Measurements from ENCODE around the gene CAPN7.

The CAPN7 gene

DNA sequence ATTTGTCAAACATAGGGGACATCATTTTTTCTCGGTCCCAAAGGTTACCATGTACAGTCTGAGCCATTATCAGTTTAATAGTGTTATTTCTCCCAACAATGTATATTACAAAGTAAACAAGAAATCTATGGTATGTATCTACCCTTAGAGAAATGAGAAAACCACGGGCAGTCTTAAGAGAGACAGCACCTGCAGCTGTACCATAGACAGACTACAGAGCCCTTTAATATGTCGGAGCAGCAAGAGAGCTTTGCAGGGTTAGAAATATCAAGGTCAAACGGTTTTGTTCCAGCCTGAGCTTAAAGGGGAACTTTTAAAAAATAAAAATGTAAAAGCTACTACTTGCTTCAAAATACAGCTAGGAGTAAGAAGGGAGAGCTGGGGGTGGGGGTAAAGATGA is 73.2 kb downstream of the CAPN7 start:
- no peak for DNase-seq

DNA sequence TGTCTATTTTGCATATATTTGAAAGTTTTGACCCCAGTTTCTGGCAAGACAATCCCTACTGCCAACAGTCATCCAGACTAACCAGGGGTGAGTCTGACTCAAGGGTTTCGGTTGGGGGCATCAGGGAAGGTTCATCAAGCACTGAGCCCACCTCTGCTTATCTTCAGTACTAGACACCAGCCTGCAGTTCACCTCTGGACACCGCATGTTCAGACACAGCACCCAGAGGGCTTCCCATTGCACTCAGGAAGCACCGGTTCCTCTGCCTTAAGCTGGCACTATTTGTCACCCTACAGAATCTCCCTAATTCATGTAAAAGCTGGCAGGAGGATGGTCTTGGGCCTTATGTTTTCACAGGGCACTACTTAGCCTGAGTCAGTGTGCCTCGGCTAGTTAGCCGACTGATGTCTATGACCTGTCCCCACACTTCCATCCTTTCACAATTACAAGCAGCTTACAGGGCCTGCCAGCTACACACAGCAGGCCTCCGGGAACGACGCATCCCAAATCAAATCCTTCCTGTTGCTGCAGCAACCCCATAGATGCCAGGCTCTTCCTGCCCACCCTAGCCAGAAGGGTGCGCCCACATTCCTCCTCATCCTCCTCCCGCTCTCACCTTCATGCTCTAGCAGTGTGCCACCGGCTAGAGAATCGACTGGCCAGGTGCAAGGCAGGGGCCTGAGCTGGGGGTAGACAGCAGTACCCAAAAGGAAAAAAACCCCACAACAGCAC is 73.8 kb downstream of the CAPN7 start:
- DNase-seq, result no peak

DNA sequence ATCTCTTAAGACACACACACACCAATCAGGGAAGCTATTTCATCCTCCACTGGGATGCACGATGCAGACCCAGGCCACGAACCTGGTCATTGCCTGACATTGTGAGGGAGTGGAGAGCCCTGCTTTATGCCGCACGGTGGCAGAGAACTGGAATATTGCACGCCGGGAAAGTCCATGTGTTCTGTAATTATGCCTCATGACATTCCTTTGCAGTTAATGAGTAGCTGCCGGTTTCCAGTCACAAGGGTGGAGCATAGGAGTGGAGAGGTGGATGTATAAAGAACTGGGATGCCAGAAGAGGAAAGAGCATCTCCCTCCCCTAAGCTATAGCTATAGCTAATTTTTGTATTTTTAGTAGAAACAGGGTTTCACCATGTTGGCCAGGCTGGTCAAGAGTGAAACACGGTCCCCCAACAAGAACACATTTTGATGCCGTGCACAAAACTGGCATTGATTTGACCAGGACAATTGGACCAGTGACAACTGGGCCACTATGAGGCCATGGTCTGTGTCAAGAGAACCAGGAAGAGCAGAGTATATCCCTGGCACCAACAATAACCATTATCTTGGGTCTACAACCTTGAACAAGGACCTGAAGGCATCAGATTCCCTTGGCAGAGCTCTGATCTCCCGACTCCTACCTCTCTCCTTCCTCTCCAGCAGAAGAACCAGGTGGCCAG is 74.9 kb downstream of the CAPN7 start:
- DNase-seq, result peak; percentile 16

DNA sequence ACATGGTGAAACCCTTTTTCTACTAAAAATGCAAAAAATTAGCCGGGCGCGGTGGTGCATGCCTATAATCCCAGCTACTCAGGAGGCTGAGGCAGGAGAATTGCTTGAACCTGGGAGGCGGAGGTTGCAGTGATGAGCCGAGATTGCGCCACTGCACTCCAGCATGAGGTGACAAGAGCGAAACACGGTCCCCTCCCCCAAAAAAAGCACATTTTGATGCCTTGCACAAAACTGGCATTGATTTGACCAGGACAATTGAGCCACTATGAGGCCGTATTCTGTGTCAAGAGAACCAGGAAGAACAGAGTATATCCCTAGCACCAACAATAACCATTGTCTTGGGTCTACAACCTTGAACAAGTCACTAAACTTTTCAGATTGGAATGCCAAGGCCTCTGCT is 75.8 kb downstream of the CAPN7 start:
- DNase-seq, result peak; percentile 72

DNA sequence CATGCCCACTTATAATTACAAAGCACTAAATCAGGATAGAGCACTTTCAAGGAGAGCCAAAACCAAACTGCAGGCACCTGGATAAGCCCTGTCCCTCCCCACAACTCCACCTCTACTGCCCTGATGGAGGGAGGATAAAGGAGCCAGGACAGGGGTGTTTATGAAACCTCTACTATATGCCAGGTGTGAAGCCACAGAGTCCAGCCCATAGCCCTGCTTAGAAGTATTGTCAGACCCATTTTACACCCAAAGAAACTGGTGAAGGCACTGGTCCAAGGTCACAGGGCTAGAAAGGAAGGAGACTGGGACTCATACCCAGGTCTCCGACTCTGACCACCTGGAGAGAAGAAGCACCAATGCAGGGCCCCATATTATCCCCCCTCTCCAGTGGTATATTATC is 77.7 kb downstream of the CAPN7 start:
- DNase-seq, result no peak

DNA sequence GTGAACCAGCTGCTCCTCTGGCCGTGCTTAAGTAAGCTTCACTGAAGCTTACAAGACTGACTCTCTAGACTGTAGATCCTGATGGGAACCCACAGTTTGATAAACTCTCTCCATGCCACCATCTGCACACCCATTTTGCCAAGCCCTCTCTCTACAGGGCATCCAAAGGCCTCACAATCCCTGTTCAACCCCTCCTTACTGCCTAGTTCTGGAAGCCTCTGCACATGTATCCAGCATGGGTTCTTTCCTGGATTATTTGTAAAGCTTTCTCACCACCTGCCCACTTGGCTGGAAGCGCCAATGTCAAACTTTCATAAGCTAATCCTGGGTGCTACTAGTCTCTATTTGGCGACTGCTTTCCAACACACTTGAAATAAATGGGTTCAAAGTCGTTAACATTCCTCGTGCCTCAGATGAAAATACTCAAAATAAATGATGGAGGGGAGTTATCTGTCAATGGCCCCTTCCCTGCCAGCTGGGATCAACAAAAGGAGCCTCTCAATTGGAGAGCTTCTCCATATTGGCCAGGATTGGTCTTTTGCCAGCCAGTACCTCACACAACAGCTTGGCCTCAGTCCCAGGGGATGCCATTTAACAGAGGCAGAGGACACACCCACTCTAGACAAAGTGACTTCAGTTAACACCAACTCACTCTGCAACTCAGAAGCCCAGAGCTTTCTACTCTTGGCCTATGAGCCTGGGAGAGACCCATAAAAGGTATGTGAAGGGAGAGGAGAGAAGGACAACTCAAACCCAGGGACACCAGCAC is 78.3 kb downstream of the CAPN7 start:
- DNase-seq, result no peak

DNA sequence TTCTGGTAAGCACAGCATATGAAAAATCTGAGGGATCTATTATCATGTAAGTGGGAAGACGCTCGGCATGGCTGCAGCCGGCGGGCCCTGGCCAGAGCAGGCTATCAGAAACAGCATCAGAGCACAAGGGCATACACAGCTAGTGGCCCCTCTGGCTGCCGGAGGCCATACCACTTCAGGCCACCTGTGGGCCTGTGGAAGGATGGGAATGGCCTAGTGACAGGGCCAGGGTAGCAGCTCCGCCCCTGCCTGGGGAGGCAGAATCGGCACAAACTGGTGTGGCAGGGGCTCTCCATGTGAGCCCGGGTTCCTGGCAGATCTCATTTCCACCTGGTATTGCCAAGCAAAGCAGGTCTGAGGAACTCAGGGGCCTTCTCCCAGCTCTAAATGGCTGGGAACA is 80.0 kb downstream of the CAPN7 start:
- no peak for DNase-seq

DNA sequence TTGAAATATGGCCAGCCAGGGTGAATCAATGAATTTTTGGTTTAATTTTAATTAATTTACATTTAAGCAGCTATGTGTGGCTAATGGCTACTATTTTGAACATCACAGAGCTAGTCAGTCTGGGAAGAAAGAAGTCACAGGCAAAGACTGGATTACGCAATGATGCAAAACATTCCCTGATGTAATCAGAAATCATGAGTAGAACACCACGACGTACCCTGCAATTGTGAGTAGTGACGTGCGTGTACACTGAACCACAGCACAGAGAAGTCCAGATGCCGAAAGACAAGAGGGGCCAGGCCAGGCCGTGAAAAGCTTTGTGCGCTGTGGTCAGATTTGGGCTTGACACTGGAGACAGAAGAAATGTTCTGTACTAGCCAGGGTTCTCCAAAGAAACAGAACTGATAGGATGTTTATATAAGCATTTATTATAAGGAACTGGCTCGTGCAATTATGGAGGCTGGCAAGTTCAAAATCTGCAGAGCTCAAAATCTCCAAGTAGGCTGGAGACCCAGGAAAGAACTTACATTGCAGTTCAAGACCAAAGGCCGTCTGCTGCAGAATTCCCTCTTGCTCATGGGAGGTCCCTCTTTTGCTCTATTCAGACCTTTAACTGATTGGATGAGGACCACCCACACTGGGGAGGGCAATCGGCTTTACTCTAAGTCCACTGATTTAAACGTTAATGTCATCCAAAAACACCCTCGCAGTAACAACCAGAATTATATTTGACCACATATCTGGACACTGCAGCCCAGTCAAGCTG is 81.7 kb downstream of the CAPN7 start:
- no peak for DNase-seq

DNA sequence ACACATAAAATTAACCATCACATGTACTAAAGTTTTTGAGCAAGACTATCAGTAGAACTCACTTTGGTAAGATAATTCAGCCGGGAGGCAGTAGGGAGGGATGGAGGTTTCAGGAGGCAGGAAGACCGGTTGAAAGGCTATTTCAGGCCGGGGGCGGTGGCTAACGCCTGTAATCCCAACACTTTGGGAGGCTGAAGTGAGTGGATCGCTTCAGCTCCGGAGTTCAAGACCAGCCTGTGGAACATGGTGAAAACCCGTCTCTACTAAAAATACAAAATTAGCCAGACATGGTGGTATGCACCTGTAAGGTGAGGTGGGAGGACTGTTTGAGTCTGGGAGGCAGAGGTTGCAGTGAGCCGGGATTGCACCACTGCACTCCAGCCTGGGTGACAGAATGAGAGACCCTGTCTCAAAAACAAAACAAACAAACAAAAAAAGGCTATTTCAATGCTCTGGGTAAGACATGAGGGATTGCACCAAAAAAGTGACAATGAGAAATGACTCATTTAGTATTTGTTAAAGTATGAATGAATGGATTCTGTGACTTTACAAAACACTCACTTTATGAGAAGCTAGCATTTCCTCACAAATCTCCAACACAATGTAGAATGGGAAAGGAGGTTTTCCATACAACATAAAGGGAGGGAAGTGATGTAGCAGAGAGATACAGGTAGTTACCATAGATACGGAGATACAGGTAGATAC is 82.4 kb downstream of the CAPN7 start:
- no peak for DNase-seq

DNA sequence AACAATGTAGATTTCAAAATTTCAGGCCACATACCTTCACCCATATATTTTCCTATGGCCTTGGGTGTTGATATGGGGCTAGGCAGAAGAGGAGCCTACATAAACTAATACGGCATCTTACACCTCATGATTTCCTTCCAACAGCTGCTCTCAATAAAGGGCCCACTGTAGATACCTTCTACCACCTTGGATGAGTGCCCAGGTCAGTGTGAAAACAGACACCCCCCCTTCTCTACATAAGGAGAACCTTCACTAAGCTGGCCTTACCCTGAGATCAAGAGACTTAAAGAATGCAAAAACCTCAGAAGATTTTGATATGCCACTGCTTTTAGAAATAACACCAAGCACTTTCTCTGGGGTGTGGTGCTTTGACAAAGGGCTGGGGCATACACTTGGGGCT is 83.6 kb downstream of the CAPN7 start:
- no peak for DNase-seq

DNA sequence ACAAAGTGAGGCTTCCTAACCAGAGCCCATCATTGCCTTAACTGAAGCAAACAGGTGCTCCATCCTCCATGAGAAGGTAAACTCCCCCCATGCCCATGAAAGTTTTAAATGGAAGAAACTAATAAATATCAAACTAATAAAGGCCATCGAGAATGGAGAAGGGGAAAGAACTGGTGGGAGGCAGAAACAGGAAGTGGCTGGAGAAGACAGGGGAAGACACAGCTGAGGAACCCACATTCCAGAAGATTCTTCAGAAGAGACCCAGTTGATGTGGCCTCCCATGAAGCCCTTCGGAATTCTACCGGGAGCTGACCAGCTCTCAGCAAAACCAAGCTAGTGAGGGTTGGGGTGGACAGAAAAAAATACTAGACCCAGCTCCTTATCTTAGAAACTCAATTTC is 84.7 kb downstream of the CAPN7 start:
- DNase-seq, result no peak

DNA sequence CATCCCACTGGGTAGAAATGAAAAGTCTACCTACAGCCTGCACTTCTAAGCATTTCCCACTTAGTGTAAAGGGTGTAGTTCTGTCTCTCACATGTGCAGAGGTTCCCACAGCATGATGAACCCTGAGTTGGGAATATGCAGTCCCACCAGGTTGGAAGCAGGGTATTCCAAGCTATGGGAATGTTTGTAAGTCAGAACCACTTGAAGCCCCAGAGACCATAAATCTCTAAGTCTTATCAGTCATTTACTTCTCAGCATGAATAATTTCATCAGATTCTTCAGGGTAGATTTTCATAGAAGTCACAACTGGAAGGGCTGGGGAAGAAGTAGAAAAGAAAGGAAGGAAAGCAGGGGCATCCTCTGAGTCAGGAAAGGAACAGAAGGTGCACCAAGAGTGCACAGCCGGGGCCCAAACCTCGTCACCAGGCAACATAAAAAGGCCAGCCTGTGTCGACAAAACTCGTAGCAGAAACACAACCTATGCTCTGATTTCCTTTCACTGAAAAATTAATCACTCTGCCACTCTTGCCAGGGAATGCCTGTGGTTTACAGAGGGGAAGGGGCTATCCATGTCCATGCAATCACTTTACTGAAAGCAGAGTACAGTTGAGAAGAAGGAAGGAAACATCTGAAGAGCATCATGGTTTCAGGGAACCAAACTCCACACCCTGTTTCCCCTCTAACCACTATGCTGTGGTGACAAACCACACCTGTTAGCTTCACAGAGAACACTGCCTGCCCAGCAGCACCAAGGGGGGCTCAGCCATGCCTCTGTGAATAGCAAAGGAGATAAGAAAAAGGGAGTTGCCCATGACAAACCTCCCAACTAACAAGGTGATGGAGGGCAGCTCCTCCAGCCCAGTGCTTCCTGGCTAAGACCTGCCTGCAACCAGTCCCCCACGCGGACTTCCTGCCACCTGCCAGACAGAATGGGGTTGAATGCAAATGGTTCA is 85.8 kb downstream of the CAPN7 start:
- DNase-seq, result no peak

DNA sequence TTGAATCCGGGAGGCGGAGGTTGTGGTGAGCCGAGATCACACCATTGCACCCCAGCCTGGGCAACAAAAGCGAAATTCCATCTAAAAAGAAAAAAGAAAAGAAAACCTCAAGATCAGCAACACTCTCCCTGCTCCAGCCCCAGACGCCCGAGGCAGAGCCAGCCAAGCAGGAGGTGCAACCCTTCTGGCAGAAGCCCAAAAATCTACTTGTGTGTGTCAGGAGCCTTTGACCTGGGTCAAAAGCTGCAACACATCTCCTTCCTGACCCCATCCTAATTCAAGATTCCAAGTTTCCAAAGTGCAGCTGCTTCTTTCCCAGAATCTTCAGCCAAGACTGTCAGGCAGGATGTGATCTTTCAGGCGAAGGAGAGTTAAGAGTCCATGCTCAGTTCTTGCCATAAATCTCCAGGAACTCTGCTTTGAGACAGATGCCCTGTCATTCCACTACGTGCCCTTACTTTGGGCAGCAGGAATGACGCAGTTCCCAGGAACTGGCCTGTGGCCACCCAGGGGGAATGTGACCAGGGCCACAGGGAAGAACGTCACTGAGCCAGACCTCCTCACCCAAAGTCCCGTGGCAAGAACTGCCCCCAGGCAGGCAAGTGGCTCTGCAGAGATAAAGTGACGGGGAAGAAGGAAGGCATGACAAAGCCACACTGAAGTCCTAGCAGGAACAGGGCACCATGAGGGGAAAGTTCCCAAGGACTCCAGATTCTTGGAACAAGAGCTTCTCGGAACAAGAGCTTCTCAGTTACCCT is 86.9 kb downstream of the CAPN7 start:
- DNase-seq, result no peak

DNA sequence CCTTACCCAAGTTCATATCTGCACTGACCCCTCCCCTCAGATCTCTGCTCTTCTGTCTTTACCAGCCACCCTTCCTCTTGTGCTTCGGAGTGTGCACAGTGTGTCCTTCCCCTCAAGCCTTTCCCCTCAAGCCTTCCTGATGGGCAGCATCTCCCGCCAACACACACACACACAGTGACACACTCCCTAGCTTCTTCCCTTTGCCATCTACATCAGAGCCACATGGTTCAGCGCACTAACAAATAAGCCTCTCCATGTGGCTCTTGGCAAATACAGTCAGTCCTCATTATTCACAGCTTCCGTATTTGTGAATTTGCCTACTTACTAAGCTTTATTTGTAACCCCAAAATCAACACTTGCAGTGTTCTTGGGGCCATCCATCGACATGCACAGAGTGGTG is 88.9 kb downstream of the CAPN7 start:
- DNase-seq, result no peak

DNA sequence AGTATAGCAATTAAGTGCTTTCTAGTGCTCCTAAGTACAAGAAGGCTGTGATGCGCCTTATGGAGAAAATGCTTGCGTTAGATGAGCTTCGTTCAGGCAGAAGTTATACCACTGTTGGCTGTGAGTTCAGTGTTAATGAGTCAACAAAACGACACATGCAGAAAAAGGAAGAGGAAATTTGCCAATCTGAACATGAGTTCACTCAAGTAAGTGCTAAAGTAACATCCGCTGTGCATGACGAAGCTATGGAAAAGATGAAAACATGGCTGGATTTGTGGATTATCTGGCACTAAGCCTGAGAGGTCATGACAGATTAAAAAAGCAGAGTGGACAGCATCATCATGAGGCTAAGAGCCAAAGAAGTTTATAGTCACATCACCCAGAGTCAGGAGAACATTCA is 89.5 kb downstream of the CAPN7 start:
- DNase-seq, result no peak

DNA sequence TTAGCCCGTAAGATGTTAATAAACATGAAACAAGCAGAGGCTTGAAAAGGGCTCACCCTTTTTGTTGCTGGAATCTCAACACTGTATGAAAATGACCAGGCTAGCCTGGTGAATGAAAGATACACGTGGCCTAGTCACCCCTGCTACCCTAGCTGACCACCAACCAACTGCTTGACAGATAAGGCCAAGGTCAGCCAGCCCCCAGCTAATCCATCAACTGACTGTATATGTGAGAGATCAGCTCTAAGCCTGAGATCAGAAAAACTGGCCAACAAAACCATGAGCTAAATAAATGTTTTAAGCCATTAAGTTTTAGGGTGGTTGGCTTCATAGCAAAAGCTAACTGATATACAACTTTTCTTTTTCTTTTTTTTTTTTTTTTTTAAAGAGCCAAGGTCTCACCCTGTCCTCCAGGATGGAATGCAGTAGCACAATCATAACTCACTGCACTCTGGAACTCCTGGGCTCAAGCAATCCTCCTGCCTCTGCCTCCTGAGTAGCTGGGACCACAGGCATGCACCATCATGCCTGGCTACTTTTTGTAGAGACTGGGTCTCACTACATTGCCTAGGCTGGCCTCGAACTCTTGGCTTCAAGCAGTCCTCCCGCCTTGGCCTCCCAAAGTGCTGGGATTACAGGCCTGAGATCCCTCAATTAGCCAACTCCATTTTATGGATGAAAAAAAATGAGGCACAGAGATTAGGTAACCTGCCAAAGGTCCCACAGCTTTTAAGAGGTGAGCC is 91.7 kb downstream of the CAPN7 start:
- DNase-seq, result no peak

DNA sequence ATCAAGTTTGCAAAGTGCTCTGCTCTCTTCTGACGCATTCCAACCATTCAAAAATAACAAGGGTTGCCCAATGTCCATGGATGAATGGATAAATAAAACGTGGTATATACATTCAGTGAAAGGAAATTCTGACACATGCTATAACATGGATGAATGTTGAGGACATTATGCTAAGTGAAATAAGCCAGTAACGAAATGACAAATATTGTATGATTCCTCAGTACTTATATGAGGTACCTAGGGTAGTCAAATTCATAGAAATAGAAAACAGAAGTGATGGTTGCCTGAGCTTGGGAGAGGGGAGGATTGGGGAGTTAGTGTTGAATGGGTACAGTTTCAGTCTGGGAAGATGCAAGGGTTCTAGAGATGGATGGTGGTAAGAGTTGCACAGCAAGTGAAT is 92.5 kb downstream of the CAPN7 start:
- DNase-seq, result no peak

DNA sequence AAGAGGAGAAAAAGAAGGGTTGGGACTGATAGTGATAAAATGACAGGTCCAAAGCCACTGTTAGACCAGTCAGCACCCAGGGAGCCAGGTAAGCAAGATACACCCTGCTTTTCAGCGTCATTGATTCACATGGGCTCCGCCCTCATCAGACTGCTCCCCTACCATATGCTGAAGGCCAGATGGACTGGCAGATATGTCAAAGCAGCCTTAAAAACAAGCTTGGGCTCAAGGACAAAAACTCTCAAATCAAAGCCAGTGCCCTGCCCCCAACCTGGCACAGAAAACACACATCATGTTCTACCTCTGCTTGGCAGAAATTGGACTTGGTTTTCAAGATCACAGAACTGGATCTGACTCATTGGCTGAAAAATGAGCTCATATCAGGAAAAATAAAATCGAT is 93.0 kb downstream of the CAPN7 start:
- no peak for DNase-seq

DNA sequence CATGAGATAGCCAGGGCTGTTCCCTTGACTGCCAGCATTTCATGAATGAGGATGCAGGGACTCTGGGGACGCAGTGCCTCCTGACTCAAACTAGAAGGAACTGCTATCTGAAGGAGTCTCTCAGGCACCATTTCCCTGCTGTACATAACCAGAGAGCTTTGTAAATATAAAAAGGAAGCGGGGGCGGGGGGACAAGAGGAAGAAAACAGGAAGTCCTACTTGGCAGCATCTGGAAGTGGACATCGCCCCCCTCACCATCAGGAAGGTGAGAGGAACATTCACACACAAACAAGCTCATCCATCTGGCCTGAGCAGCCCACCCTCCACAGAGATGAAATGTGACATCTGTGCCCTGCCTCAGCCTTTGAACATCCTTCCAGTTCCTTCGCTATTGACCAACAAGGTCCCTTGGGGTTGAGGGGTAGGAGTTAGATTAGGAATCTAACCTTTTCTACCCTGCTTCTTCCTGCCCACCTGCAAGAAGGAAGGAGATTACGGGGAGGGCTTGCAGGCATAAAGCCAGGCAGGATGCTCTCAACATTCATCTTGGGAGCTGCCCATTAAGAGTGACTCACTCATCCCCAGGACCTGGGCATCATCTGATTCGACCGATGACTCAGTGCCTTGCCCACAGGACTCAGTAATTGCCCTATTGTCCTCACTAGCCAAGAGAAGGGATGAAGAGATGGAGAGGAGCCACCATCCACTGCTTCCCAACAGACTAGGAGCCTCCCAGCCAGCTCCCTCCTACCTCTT is 94.5 kb downstream of the CAPN7 start:
- DNase-seq, result no peak
